Thoracic aorta (tissue), 2 donors: ENCODE measurements around the gene SAMSN1. TPM values are rescaled to one million over a fixed set of nuclear protein-coding genes. Genes with fewer than 3 reads are reported as not detected.

ENCODE experiments used
- ATAC-seq: fragments of 150-250 bp; one replicate; pipeline ENCODE4 v1.8.0; 2017; ENCODE audit warnings: low read depth; ENCODE audit not compliant: insufficient number of reproducible peaks, low FRiP score
- DNase-seq: peaks from one replicate; pipeline ENCODE4 v3.0.0-alpha.2; 2020; ENCODE audit warnings: low spot score
- H3K27ac ChIP-seq, 2 donors: fragments of 200-600 bp; sonication (generic); 1 replicate in 1 of 2; 2 replicates in 1 of 2; pipeline ENCODE4 v1.5.1; 2016; ENCODE audit warnings: mild to moderate bottlenecking in 2 of 2, moderate library complexity in 2 of 2
- H3K27me3 ChIP-seq: fragments of 200-600 bp; sonication (generic); replicated peaks from 2 replicates; pipeline ENCODE4 v1.6.0; 2016; ENCODE audit warnings: mild to moderate bottlenecking; ENCODE audit not compliant: insufficient read depth
- H3K36me3 ChIP-seq: fragments of 200-600 bp; sonication (generic); one replicate; pipeline ENCODE4 v1.5.1; 2016
- H3K4me1 ChIP-seq, 2 donors: fragments of 200-600 bp; sonication (generic); 1 replicate in 1 of 2; 2 replicates in 1 of 2; pipeline versions ENCODE4 v1.5.1 to v1.6.0; 2016; ENCODE audit warnings: low read depth in 2 of 2, mild to moderate bottlenecking in 1 of 2; ENCODE audit not compliant: control insufficient read depth in 1 of 2
- H3K4me3 ChIP-seq: fragments of 200-600 bp; sonication (generic); 2 replicates; pipeline ENCODE4 v1.5.1; 2016; ENCODE audit warnings: mild to moderate bottlenecking
- H3K9me3 ChIP-seq: fragments of 200-600 bp; sonication (generic); 2 replicates; pipeline ENCODE4 v1.5.1; 2016
- total RNA-seq, 2 donors: library from RNA; depleted of rRNA; stranded (reverse); fragments of >200 nt; gene quantifications; one replicate each; pipeline versions ENCODE4 v1.1.0 to v1.2.3, GENCODE V29; 2016
- TF ChIP-seq, protein P1 (sequence below): fragments of 200-600 bp; sonication (generic); IDR thresholded peaks from one replicate; pipeline ENCODE4 v1.5.1; 2019; ENCODE audit warnings: antibody characterized with exemption

The SAMSN1 gene
- total RNA-seq, 2 donors from 2014 or later, result 6.6 to 20.5 TPM

DNA sequence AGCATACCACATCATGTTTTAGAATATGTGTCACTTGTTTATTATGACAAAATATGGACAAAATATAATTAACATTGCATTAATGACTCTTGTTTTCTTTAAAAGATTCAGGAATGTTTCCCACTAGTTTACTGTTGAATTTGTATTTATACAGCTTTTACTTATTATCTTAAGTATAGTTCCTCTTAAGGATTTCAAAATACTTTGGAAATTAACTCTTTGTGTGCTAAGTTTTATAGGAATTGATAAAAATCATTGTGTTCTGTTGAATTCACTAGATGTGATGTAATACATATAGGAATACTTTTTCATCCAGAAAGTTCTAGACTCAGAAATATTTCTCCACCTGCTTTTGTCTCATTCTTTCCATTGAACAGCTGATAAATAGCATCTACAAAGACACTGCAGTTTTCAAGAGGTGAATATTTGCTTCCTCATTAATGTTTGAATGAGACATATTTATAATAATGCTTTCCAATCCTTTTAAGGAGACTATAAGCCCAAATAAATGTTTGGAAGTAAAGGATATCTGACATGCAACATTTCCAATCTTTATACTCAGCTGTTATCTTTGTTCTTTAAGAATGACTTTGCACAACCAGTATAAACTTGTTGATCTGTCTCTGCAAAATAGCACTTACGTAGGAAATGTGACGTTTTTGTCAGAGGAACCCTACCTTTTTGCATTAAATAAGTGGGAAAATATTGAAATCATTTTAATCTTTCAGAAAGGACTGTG lies 38.4 kb upstream of the SAMSN1 start:
- DNase-seq (no peak), ATAC-seq (no peak)
- TF ChIP-seq, protein P1, sequence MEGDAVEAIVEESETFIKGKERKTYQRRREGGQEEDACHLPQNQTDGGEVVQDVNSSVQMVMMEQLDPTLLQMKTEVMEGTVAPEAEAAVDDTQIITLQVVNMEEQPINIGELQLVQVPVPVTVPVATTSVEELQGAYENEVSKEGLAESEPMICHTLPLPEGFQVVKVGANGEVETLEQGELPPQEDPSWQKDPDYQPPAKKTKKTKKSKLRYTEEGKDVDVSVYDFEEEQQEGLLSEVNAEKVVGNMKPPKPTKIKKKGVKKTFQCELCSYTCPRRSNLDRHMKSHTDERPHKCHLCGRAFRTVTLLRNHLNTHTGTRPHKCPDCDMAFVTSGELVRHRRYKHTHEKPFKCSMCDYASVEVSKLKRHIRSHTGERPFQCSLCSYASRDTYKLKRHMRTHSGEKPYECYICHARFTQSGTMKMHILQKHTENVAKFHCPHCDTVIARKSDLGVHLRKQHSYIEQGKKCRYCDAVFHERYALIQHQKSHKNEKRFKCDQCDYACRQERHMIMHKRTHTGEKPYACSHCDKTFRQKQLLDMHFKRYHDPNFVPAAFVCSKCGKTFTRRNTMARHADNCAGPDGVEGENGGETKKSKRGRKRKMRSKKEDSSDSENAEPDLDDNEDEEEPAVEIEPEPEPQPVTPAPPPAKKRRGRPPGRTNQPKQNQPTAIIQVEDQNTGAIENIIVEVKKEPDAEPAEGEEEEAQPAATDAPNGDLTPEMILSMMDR, result no peak
- no peak overlapping the region for H3K27ac ChIP-seq
- no peaks in the 10 kb centered on the region for H3K36me3 ChIP-seq
- H3K27me3 ChIP-seq, result no peaks in the 10 kb centered on the region
- no peaks in the 10 kb centered on the region for H3K9me3 ChIP-seq
- no peaks in the 10 kb centered on the region for H3K4me1 ChIP-seq
- H3K4me3 ChIP-seq, result no peak overlapping the region

DNA sequence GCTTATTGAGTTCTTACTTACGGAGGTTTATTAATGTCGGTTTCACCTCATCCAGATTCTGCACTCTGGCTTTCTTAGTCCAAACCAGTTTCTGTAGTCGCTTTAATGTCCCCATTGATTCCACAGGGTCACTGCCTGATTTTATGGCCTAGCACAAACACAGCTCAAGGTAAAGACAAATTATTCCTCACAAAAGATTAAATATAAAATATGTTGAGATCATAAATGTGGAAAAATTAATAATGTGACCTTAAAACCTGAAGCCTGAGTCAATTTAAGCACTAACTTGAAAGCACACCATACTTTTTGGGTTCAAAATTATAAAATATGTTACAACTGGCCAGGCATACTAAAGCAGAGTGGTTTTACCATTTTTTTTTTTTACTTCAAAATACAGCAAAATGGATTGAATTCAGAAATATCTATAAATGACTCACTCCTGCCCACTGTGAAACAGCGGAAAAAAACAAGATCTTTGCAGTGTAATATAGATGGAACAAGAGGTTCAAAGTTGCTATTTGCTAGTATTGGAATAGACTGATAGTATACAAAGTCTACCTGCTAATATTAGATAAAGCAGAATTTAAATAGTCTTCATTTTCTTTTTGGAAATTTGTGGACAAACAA lies 37.6 kb upstream of the SAMSN1 start:
- Histone ChIP-seq H3K9me3 (no peaks in the 10 kb centered on the region), H3K36me3 (no peaks in the 10 kb centered on the region), H3K4me1 (no peaks in the 10 kb centered on the region), H3K4me3 (no peak overlapping the region), H3K27ac (no peak overlapping the region), H3K27me3 (no peaks in the 10 kb centered on the region)
- ATAC-seq (no peak), DNase-seq (no peak)
- TF ChIP-seq, protein P1, result no peak

DNA sequence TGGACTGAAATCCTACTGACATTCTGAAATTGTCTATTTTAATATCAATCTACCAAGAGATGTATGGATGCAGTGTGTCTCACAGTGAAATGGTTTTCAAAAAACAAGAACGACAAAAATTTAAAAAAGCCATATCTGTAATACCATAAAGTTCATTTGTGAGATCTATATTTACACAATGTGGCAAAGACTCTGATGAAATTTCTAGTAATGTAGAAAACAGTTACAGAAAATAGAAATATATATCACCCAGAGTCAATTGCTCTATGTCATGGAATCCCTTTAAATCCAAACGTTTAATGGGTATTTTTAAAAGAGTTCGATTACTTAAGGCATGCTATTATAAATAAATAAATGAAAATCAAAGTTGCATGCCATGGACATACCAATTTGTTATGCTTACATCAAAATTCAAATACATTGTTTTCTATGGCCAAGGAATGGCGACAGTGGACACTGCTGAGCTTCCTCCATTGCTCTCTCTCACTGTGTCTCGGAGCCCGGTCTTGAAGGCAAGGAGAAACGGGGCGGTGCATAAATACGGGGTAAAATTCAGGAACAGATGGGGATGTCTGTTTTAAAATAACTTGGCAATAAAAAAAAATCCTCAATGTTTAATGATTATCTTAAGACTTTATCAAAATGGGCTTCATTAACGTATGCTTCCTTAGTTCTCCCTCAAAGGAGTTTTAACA lies 37.0 kb upstream of the SAMSN1 start:
- H3K4me1 ChIP-seq, result no peaks in the 10 kb centered on the region
- ATAC-seq (no peak), DNase-seq (no peak)
- H3K4me3 ChIP-seq, result no peak overlapping the region
- H3K27ac ChIP-seq, result no peak overlapping the region
- no peaks in the 10 kb centered on the region for H3K36me3 ChIP-seq
- H3K27me3 ChIP-seq, result no peaks in the 10 kb centered on the region
- no peaks in the 10 kb centered on the region for H3K9me3 ChIP-seq
- TF ChIP-seq, protein P1, result no peak

DNA sequence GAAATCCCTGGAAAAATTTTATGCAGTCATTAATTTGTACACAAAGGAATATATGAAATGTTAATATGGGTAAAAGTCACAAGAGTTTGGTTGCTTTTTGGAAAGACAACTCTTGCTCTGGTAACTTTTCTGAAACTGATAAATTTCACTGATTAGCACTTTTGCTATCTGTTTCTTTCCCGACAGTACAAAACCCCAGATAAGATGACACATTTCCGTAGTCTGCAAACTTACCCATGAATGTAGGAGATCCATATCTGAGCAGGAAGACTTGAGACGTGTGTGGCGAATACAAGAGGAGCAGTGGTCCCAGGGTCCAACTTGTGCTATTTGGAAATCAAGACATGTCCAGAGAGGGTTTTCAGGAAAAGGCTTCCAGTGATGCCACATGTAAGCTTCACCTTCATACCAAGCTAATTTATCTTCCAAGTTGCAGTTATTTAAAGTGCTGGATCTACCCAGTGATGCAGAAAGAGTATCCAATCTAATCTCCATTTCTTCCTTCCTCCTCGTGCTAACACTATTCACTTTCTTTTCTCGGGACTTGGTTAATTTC lies 35.9 kb upstream of the SAMSN1 start:
- Histone ChIP-seq H3K4me3 (no peak overlapping the region), H3K36me3 (no peaks in the 10 kb centered on the region), H3K9me3 (no peaks in the 10 kb centered on the region), H3K27ac (no peak overlapping the region), H3K27me3 (no peaks in the 10 kb centered on the region), H3K4me1 (no peaks in the 10 kb centered on the region)
- TF ChIP-seq, protein P1, result no peak
- DNase-seq (no peak), ATAC-seq (no peak)

DNA sequence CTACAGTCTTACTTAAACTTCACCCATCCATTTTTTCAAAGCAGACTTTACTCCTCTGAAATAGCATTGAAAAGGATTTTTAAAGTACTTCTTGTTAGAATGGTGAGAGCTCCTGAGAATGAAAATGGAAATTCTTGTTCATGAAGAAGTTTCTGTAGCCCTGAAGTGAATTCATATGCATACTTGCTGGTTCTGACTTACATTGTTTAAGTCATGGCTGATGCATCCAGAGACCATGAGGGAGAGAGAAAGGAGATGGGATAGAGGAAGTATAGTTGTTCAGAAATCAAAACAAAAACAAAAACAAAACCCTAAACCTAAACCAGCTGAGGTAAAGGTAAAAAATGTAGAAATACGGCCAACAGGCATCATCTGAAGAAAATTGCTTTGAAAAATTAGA lies 27.1 kb upstream of the SAMSN1 start:
- no peak for DNase-seq
- ATAC-seq, result no peak
- TF ChIP-seq, protein P1, result no peak
- Histone ChIP-seq H3K27me3 (no peaks in the 10 kb centered on the region), H3K9me3 (no peaks in the 10 kb centered on the region), H3K36me3 (no peaks in the 10 kb centered on the region), H3K4me3 (no peak overlapping the region), H3K4me1 (no peaks in the 10 kb centered on the region), H3K27ac (no peak overlapping the region)
